A549 (cell line): Measurements from ENCODE around the gene AFF1.

Source experiments
- CTCF ChIP-seq: fragments of >200 bp; sonication (Bioruptor Twin); formaldehyde crosslinking; IDR thresholded peaks from 3 replicates; pipeline ENCODE4 v1.5.1; 2016
- EP300 ChIP-seq, 2 experiments: fragments of >200 bp; sonication (Bioruptor Twin); formaldehyde crosslinking; IDR thresholded peaks; 2 replicates in 1 of 2; 3 replicates in 1 of 2; pipeline ENCODE4 v1.6.1; 2016 to 2017
- MAX ChIP-seq: IDR thresholded peaks from 2 replicates; pipeline ENCODE4 v1.6.1; 2012
- MYC ChIP-seq: IDR thresholded peaks from 2 replicates; pipeline ENCODE4 v1.6.1; 2012; ENCODE audit warnings: mild to moderate bottlenecking, inconsistent platforms, low read length, improper control_type of control experiment, borderline replicate concordance
- POLR2A ChIP-seq: IDR thresholded peaks from 2 replicates; pipeline ENCODE4 v1.6.1; 2012; ENCODE audit warnings: mild to moderate bottlenecking, low read length
- RAD21 ChIP-seq, 2 experiments: fragments of >200 bp in 1 of 2; sonication (Bioruptor Twin) in 1 of 2; formaldehyde crosslinking in 1 of 2; IDR thresholded peaks in 1 of 2; conservative IDR thresholded peaks in 1 of 2; 2 replicates in 1 of 2; 3 replicates in 1 of 2; pipeline ENCODE4 v1.6.1; 2012 to 2018; ENCODE audit warnings: inconsistent platforms in 1 of 2
- REST ChIP-seq: fragments of 200-600 bp; sonication (generic); IDR thresholded peaks from 2 replicates; pipeline ENCODE4 v1.6.1; 2016; ENCODE audit warnings: antibody characterized with exemption, mild to moderate bottlenecking, moderate library complexity
- SMC3 ChIP-seq: fragments of >200 bp; sonication (Bioruptor Twin); formaldehyde crosslinking; IDR thresholded peaks from 3 replicates; pipeline ENCODE4 v1.6.1; 2018; ENCODE audit warnings: inconsistent platforms

GRCh38 chr4:87049508-87049907, 114.7 kb downstream of the AFF1 start:
- TF ChIP-seq CTCF: no peak
- TF ChIP-seq SMC3: no peak
- TF ChIP-seq EP300 (IDR thresholded peaks at IDR 0.05): no peak
- TF ChIP-seq POLR2A: no peak
- TF ChIP-seq RAD21 (conservative IDR thresholded peaks at IDR 0.05 in 1 of 2, IDR thresholded peaks at IDR 0.05 in 1 of 2): no peak
- no peak for TF ChIP-seq MYC
- TF ChIP-seq REST: no peak
- no peak for TF ChIP-seq MAX
